Mucosa of rectum (tissue), 2 donors: Measurements from ENCODE around the gene LYRM4.

Experiments used
- H3K27ac ChIP-seq, 2 donors: one replicate each; pipeline ENCODE4 v1.7.0; 2013; ENCODE audit warnings: inconsistent platforms in 2 of 2, low read depth in 2 of 2, low read length in 2 of 2
- H3K27me3 ChIP-seq, 2 donors: one replicate each; pipeline ENCODE4 v1.7.0; 2013; ENCODE audit warnings: low read length in 2 of 2; ENCODE audit not compliant: control insufficient read depth in 2 of 2, insufficient read depth in 2 of 2
- H3K36me3 ChIP-seq, 2 donors: one replicate each; pipeline ENCODE4 v1.7.0; 2013; ENCODE audit warnings: low read length in 2 of 2; ENCODE audit not compliant: control insufficient read depth in 2 of 2, insufficient read depth in 2 of 2
- H3K4me1 ChIP-seq, 2 donors: one replicate each; pipeline ENCODE4 v1.7.0; 2013; ENCODE audit warnings: low read length in 2 of 2, mild to moderate bottlenecking in 1 of 2; ENCODE audit not compliant: control insufficient read depth in 2 of 2, insufficient read depth in 2 of 2
- H3K4me3 ChIP-seq, 2 donors: one replicate each; pipeline ENCODE4 v1.7.0; 2013; ENCODE audit warnings: low read length in 2 of 2
- H3K9ac ChIP-seq, 2 donors: one replicate each; pipeline ENCODE4 v1.7.0; 2013; ENCODE audit warnings: low read length in 2 of 2, low read depth in 1 of 2, mild to moderate bottlenecking in 1 of 2
- H3K9me3 ChIP-seq, 2 donors: one replicate each; pipeline ENCODE4 v1.7.0; 2013; ENCODE audit warnings: low read length in 2 of 2; ENCODE audit not compliant: control insufficient read depth in 2 of 2
- donor health status: healthy.
- donor health status: Normal muscosa, but diverticular disease.

LYRM4 gene

GRCh38 chr6:5260661-5261544 lies at the start of gene LYRM4, which contains the start of gene FARS2:
Gene LYRM4 (minus strand): TSS chr6:5260950. CDS start chr6:5260733, 217 bp downstream.
Gene FARS2 (plus strand): TSS chr6:5261513.
- peak within 1 kb of the TSS; percentile 91 to 96 for H3K4me3 ChIP-seq
- H3K4me1 ChIP-seq: peaks cover 9 to 13% of the 10 kb centered on the region in 2 donors
- H3K9ac ChIP-seq: peak within 1 kb of the TSS; percentile 83 to 97
- no peaks in the 10 kb centered on the region for H3K36me3 ChIP-seq
- peak within 1 kb of the TSS; percentile 99 for H3K27ac ChIP-seq
- H3K27me3 ChIP-seq: no peaks in the 10 kb centered on the region
- H3K9me3 ChIP-seq: no peaks in the 10 kb centered on the region

GRCh38 chr6:5308066-5308465 lies 47.3 kb upstream of the LYRM4 start:
- Histone ChIP-seq H3K36me3 (no peaks in the 10 kb centered on the region), H3K9ac (no peak overlapping the region), H3K9me3 (no peaks in the 10 kb centered on the region), H3K4me3 (no peak overlapping the region), H3K27ac (no peak overlapping the region), H3K4me1 (peaks cover 0 to 4% of the 10 kb centered on the region in 2 donors), H3K27me3 (no peaks in the 10 kb centered on the region)

DNA sequence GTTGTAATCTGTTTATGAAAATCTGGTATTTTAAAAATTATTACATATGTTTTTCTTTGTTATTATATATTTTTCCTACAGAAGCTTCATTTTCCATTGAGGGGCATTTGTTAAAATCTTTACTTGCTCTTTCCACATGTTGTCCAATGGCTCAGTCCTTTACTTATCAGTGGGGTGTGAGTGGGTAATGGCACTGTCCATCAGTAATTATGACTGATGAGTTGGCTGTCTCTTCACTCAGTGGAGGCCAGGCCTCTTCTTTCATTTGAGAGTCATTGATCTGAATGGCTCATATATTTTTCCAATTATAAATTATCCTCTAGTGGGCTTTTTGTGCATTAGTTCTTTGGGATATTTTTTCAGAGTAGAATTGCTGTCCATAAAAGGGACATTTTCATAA lies 46.3 kb upstream of the LYRM4 start:
- Histone ChIP-seq H3K27ac (no peak overlapping the region), H3K9me3 (no peaks in the 10 kb centered on the region), H3K4me1 (peaks cover 0 to 4% of the 10 kb centered on the region in 2 donors), H3K27me3 (no peaks in the 10 kb centered on the region), H3K9ac (no peak overlapping the region), H3K4me3 (no peak overlapping the region), H3K36me3 (no peaks in the 10 kb centered on the region)

DNA sequence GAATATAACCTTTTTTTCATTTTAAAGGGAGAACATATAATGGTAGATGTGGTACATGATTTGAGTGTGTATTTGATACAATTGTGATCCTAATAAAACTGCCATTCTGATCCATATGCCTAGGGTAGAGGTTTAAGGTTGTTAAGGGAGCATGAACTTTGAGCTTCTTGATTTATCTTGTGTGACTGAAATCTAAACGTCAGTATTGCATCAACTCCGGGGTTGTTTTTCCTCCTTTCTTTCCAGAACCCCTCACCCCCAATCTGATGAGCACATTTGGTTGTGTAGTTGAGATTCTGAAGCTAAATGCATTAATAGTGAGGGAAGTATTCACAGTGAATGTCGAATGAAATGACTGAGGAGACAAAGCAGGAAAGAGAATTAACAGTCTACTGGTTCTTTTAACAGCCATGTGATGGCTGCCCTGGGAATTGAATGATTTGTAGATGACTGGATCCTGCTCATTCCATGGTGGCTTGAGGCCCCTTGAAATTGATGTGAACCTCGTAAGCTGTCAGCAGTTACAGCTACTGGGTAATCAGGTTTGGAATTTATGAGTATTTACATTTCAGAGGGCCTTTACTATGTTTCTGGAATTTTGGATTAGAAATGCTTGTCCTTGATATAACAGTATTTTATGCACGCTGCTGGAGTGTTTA lies 45.3 kb upstream of the LYRM4 start:
- no peak overlapping the region for H3K4me3 ChIP-seq
- H3K4me1 ChIP-seq: peaks cover 0 to 4% of the 10 kb centered on the region in 2 donors
- H3K27me3 ChIP-seq: no peaks in the 10 kb centered on the region
- no peak overlapping the region for H3K27ac ChIP-seq
- no peaks in the 10 kb centered on the region for H3K36me3 ChIP-seq
- H3K9me3 ChIP-seq: no peaks in the 10 kb centered on the region
- H3K9ac ChIP-seq: no peak overlapping the region

DNA sequence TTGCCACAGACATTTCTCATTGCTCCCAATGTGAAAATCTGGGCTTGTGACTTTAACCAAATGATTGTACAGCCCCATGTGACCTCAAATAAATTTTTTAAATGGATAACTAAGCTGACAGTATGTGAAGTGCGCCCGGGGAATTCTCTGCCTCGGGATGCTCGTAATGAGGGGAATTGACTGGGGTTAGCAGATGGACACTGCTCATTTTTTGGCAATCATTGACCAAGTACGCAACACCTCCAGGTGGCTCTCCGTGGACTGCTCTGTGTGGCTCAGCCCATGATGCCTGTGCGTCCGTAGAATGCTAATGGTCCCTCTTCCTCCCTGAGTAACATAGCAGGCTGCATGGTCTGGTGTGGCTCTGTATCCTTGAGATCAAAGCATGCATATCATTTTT lies 42.9 kb upstream of the LYRM4 start:
- no peaks in the 10 kb centered on the region for H3K36me3 ChIP-seq
- peaks cover 0 to 4% of the 10 kb centered on the region in 2 donors for H3K4me1 ChIP-seq
- H3K27ac ChIP-seq: no peak overlapping the region
- H3K9ac ChIP-seq: no peak overlapping the region
- H3K27me3 ChIP-seq: no peaks in the 10 kb centered on the region
- H3K9me3 ChIP-seq: no peaks in the 10 kb centered on the region
- no peak overlapping the region for H3K4me3 ChIP-seq

- Histone ChIP-seq H3K4me1 (peaks cover 0 to 4% of the 10 kb centered on the region in 2 donors), H3K27me3 (no peaks in the 10 kb centered on the region), H3K9ac (no peak overlapping the region), H3K36me3 (no peaks in the 10 kb centered on the region), H3K27ac (no peak overlapping the region), H3K4me3 (no peak overlapping the region), H3K9me3 (no peaks in the 10 kb centered on the region)
These were observed 42.4 kb upstream of the LYRM4 start for GRCh38 chr6:5302995-5303622.

- no peak overlapping the region for H3K9ac ChIP-seq
- no peak overlapping the region for H3K27ac ChIP-seq
- peaks cover 0 to 4% of the 10 kb centered on the region in 2 donors for H3K4me1 ChIP-seq
- H3K4me3 ChIP-seq: no peak overlapping the region
- no peaks in the 10 kb centered on the region for H3K36me3 ChIP-seq
- H3K27me3 ChIP-seq: no peaks in the 10 kb centered on the region
- no peaks in the 10 kb centered on the region for H3K9me3 ChIP-seq
These were observed 41.6 kb upstream of the LYRM4 start for GRCh38 chr6:5302220-5302946.

DNA sequence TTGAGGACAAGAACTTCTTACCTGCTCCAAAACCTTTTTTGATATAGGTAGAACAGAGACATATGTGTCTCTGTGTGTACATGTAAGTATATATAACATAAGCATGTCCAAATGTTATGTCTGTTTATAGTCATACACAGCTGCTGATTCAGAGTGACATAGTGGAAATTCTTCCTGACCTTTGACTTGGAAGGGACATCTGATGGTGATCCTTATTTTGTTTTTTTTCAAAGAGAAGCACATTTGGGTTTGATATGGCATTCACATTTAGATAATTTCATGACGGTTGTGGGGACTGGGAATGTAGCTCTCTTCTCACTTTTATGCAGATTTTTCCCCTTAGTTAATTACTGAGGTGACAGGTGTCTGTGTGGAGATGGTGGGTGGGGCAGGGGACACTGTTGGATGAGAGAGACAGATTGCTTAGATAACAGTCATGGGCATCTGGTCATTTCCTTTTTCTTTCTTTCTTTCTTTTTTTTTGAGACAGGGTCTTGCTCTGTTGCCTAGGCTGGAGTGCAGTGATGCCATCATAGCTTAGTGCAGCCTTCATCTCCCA lies 39.5 kb upstream of the LYRM4 start:
- no peaks in the 10 kb centered on the region for H3K9me3 ChIP-seq
- H3K27me3 ChIP-seq: no peaks in the 10 kb centered on the region
- H3K36me3 ChIP-seq: no peaks in the 10 kb centered on the region
- H3K27ac ChIP-seq: no peak overlapping the region
- H3K4me3 ChIP-seq: no peak overlapping the region
- H3K9ac ChIP-seq: no peak overlapping the region
- no peaks in the 10 kb centered on the region for H3K4me1 ChIP-seq

GRCh38 chr6:5295623-5296022 lies 34.9 kb upstream of the LYRM4 start:
- Histone ChIP-seq H3K36me3 (no peaks in the 10 kb centered on the region), H3K4me1 (peaks cover 0 to 6% of the 10 kb centered on the region in 2 donors), H3K9ac (no peak overlapping the region), H3K27me3 (no peaks in the 10 kb centered on the region), H3K4me3 (no peak overlapping the region), H3K27ac (no peak overlapping the region), H3K9me3 (no peaks in the 10 kb centered on the region)
